Keratinocyte (primary cell): ENCODE results near the gene FRYL.

Source experiments
- CTCF ChIP-seq, 3 experiments: IDR thresholded peaks in 1 of 3; conservative IDR thresholded peaks in 1 of 3; optimal IDR thresholded peaks in 1 of 3; 2 replicates in 2 of 3; 3 replicates in 1 of 3; pipeline versions ENCODE3 to v1.5.1; 2011; ENCODE audit warnings: low read length in 3 of 3, mild to moderate bottlenecking in 3 of 3, moderate library complexity in 2 of 3, control low read depth in 1 of 3, inconsistent platforms in 1 of 3; ENCODE audit not compliant: insufficient read depth in 2 of 3; ENCODE audit errors: extremely low read depth in 1 of 3
- EZH2 ChIP-seq: IDR thresholded peaks from one replicate; pipeline ENCODE4 v1.6.1; 2012; ENCODE audit warnings: inconsistent platforms, mild to moderate bottlenecking, low read length, moderate library complexity

GRCh38 chr4:48761286-48761685 is 18.8 kb downstream of the FRYL start:
- no peak for TF ChIP-seq CTCF (optimal IDR thresholded peaks at IDR 0.05 in 1 of 3, IDR thresholded peaks at IDR 0.05 in 1 of 3, conservative IDR thresholded peaks at IDR 0.05 in 1 of 3; ENCODE audit: extremely low read depth in 1 of 3, insufficient read depth in 2 of 3, low read length in 3 of 3)
- TF ChIP-seq EZH2, result no peak
